Sigmoid colon (tissue), 7 donors: ENCODE data around the gene ZFAND3. TPM values are rescaled to one million over a fixed set of nuclear protein-coding genes. Genes with fewer than 3 reads are reported as not detected.
A peak's percentile ranks its signal among the peaks of the same experiment; 100 is the strongest.

Experiments used
- DNase-seq: peaks from one replicate; pipeline ENCODE4 v3.0.0-alpha.2; 2019
- H3K27ac ChIP-seq, 4 donors: fragments of 200-600 bp; sonication (generic); one replicate each; pipeline ENCODE4 v1.5.1; 2016 to 2019; ENCODE audit warnings: mild to moderate bottlenecking in 1 of 4
- H3K27me3 ChIP-seq, 3 donors: fragments of 200-600 bp; sonication (generic); one replicate each; pipeline ENCODE4 v1.5.1; 2019; ENCODE audit warnings: mild to moderate bottlenecking in 1 of 3
- H3K36me3 ChIP-seq, 4 donors: fragments of 200-600 bp; sonication (generic); one replicate each; pipeline ENCODE4 v1.5.1; 2016 to 2019
- H3K4me1 ChIP-seq, 4 donors: fragments of 200-600 bp; sonication (generic); one replicate each; pipeline ENCODE4 v1.5.1; 2017 to 2019
- H3K4me3 ChIP-seq, 4 donors: fragments of 200-600 bp; sonication (generic); one replicate each; pipeline ENCODE4 v1.5.1; 2017 to 2019; ENCODE audit warnings: mild to moderate bottlenecking in 2 of 4, moderate library complexity in 1 of 4
- H3K9me3 ChIP-seq, 4 donors: fragments of 200-600 bp in 3 of 4; sonication (generic) in 3 of 4; one replicate each; pipeline versions ENCODE4 v1.5.1 to v1.6.1; 2013 to 2019
- CTCF ChIP-seq, 4 experiments: fragments of 450-650 bp in 3 of 4; fragments of 200-600 bp in 1 of 4; IDR thresholded peaks; one replicate each; pipeline ENCODE4 v1.5.1; 2016 to 2019; ENCODE audit warnings: antibody characterized with exemption in 4 of 4, mild to moderate bottlenecking in 3 of 4, moderate library complexity in 2 of 4
- EP300 ChIP-seq, 4 donors: sonication (generic); formaldehyde crosslinking; IDR thresholded peaks; one replicate each; pipeline ENCODE4 v1.6.1; 2017; ENCODE audit warnings: antibody characterized with exemption in 4 of 4
- POLR2A ChIP-seq, 2 donors: fragments of 450-650 bp; IDR thresholded peaks; one replicate each; pipeline ENCODE4 v1.6.1; 2016; ENCODE audit warnings: antibody characterized with exemption in 2 of 2, mild to moderate bottlenecking in 2 of 2, moderate library complexity in 2 of 2
- POLR2AphosphoS5 ChIP-seq, 4 donors: sonication (generic); formaldehyde crosslinking; IDR thresholded peaks; one replicate each; pipeline ENCODE4 v1.6.1; 2017; ENCODE audit warnings: antibody characterized with exemption in 4 of 4
- WGBS, 2 donors: extraction: QIAGEN DNeasy Blood & Tissue Kit; methylation state at CpG; one replicate each; pipeline ENCODE4 v1.1.7; 2013; 5-methylcytosine and 5-hydroxymethylcytosine counted together
- intact Hi-C: fragments of 100-400 bp; cut with DNase I; formaldehyde crosslinking; loops from one replicate; pipeline ENCODE4 v1.15.1; 2023
- polyA plus RNA-seq, 3 donors: library from polyadenylated mRNA; stranded (reverse); fragments of 200-250 nt; gene quantifications; one replicate each; pipeline ENCODE4 v1.2.3, GENCODE V29; 2013
- total RNA-seq, 4 donors: library from RNA; depleted of rRNA; stranded (reverse); fragments of >200 nt; gene quantifications; one replicate each; pipeline ENCODE4 v1.1.0, GENCODE V29; 2016
- donor health status: healthy with polysubstance abuse.
- donor health status: Bipolar disorder and iron deficiency.
- donor health status: healthy.

The ZFAND3 gene
- total and polyA plus RNA-seq, 7 donors = 32.4 to 54.8 (median 39.0) TPM

- H3K27ac ChIP-seq = no peak overlapping the region
- intact Hi-C loops = no loop called here
- peaks cover 0 to 23% (median 4%) of the 10 kb centered on the region in 4 donors for H3K4me1 ChIP-seq
- 76 to 81% methylated on average over 1 of the region's 1 CpG for WGBS, 2 donors
- H3K9me3 ChIP-seq = no peaks in the 10 kb centered on the region
- no peak for TF ChIP-seq EP300 (IDR thresholded peaks at IDR 0.05)
- TF ChIP-seq POLR2A (IDR thresholded peaks at IDR 0.05) = no peak
- no peak for TF ChIP-seq CTCF (IDR thresholded peaks at IDR 0.05)
- no peak for TF ChIP-seq POLR2AphosphoS5 (IDR thresholded peaks at IDR 0.05)
- H3K36me3 ChIP-seq = no peaks in the 10 kb centered on the region
- H3K27me3 ChIP-seq = no peaks in the 10 kb centered on the region
- H3K4me3 ChIP-seq = no peak overlapping the region
- no peak for DNase-seq
These were observed 147.3 kb downstream of the ZFAND3 start for GRCh38 chr6:37966801-37967200.

GRCh38 chr6:37967651-37968050, 148.1 kb downstream of the ZFAND3 start:
- 93 to 94% methylated on average over 1 of the region's 1 CpG for WGBS, 2 donors
- H3K9me3 ChIP-seq = no peaks in the 10 kb centered on the region
- DNase-seq = no peak
- no peaks in the 10 kb centered on the region for H3K27me3 ChIP-seq
- TF ChIP-seq CTCF (IDR thresholded peaks at IDR 0.05) (no peak), POLR2A (IDR thresholded peaks at IDR 0.05) (no peak), POLR2AphosphoS5 (IDR thresholded peaks at IDR 0.05) (no peak), EP300 (IDR thresholded peaks at IDR 0.05) (no peak)
- H3K36me3 ChIP-seq = no peaks in the 10 kb centered on the region
- H3K4me1 ChIP-seq = peaks cover 0 to 27% (median 7%) of the 10 kb centered on the region in 4 donors
- H3K27ac ChIP-seq = no peak overlapping the region
- H3K4me3 ChIP-seq = no peak overlapping the region
- intact Hi-C loops = no loop called here

- intact Hi-C loops = no loop called here
- peaks cover 0 to 28% (median 7%) of the 10 kb centered on the region in 4 donors for H3K4me1 ChIP-seq
- no peaks in the 10 kb centered on the region for H3K27me3 ChIP-seq
- no peak for TF ChIP-seq CTCF (IDR thresholded peaks at IDR 0.05)
- no peak for TF ChIP-seq POLR2A (IDR thresholded peaks at IDR 0.05)
- no peak for TF ChIP-seq POLR2AphosphoS5 (IDR thresholded peaks at IDR 0.05)
- TF ChIP-seq EP300 (IDR thresholded peaks at IDR 0.05) = no peak
- H3K36me3 ChIP-seq = no peaks in the 10 kb centered on the region
- no peak overlapping the region for H3K4me3 ChIP-seq
- no peak overlapping the region for H3K27ac ChIP-seq
- H3K9me3 ChIP-seq = peaks cover 0 to 7% (median 2%) of the 10 kb centered on the region in 4 donors
- DNase-seq = no peak
- WGBS, 2 donors = 79 to 91% methylated on average over 2 of the region's 2 CpGs
These were observed 151.7 kb downstream of the ZFAND3 start for GRCh38 chr6:37971266-37971665.

- no peak overlapping the region for H3K27ac ChIP-seq
- TF ChIP-seq CTCF (IDR thresholded peaks at IDR 0.05) = no peak
- peak in 2 of 4 donors; percentile 53 to 55 for TF ChIP-seq POLR2AphosphoS5 (IDR thresholded peaks at IDR 0.05)
- WGBS, 2 donors = 63 to 84% methylated on average over 4 of the region's 4 CpGs
- no peaks in the 10 kb centered on the region for H3K27me3 ChIP-seq
- intact Hi-C loops = no loop called here
- peaks cover 0 to 25% (median 7%) of the 10 kb centered on the region in 4 donors for H3K4me1 ChIP-seq
- H3K9me3 ChIP-seq = peaks cover 0 to 7% (median 2%) of the 10 kb centered on the region in 4 donors
- H3K36me3 ChIP-seq = no peaks in the 10 kb centered on the region
- H3K4me3 ChIP-seq = no peak overlapping the region
- DNase-seq = no peak
These were observed 152.3 kb downstream of the ZFAND3 start for GRCh38 chr6:37971711-37972390.
